NCI-H510A (cell line): ENCODE data around the gene LPP.

Experiments
- DNase-seq: peaks from one replicate; lab custom pipeline; 2025; lab: John Stamatoyannopoulos, UW

LPP gene

DNA sequence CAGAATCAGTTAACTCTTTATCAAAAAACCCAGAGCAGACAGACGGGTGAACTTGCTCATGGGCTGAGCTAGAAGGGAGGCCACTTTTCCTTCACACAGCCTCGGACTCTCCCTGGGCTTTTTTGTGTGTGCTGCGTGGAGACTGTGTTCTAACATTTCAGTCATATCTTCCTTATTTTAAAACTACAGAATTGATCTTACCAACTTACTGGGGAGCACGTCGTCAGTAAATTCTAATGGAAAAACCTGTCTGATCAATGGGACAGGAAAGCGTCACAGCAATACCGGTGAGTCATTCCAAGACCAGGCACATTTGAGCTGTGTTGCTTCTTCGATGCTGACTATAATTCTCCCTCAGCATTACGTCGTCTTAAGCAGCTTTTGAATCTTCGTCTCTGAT is 145.1 kb downstream of the LPP start:
- DNase-seq, result no peak

DNA sequence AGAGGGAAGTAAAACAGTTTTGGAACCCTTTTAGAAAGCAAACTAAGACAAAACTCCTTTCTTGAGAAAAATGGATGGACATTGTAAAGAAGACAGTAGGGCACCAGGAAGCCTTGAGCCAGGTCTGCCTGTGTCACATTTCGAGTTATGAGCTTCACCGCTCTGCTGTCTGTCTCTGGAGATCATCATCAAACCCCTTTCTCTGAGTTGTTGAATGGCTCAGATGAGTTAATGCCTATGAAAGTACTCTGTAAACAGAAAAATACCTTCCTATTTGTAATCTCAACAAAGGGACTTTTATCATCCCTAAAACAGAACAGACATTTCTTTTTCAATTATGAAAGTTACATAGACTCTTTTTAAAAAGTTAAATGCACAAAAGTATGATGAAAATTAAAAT is 145.8 kb downstream of the LPP start:
- DNase-seq, result no peak

DNA sequence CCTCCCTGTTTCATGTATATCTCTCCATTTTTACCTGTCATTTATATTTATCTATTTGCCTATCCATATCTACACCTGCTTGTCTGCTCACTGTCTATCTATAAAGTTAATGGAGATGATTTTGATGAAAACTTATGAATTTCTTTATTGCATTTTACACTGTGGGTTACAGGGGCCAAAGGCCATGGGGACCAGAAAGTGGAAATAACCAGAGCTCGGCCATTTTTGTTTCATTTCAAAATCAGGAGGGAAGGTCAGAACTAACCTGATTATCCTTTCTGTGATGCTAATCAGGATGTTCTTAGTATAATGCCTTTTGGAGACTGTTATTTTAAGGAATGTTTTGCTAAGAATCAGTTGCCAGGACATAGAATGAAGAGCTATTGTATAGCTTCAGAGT is 147.2 kb downstream of the LPP start:
- DNase-seq, result no peak

DNA sequence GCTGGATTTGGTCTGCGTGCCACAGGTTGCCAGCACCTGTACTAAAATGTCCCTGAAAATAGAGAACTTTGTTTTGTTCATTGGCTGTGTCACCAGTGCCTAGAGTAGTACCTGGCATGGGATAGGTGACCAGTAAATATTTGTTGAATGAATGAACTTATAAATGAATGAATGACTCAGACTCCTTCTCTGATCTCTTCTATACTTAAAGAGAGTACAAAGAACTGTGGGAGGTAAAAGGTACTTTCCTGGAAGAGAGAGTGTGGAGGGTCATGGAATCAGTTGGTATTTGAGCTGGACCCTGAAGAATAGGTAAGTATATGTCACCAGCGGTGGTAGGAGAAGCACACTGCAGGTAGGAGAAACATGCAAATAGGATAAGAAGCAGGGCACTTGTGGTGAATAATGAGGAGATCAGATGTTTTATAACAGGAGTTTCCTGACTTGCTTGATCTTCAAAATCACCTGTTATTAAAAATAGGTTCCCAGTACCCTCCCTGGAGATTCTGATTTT is 149.4 kb downstream of the LPP start:
- DNase-seq, result no peak

DNA sequence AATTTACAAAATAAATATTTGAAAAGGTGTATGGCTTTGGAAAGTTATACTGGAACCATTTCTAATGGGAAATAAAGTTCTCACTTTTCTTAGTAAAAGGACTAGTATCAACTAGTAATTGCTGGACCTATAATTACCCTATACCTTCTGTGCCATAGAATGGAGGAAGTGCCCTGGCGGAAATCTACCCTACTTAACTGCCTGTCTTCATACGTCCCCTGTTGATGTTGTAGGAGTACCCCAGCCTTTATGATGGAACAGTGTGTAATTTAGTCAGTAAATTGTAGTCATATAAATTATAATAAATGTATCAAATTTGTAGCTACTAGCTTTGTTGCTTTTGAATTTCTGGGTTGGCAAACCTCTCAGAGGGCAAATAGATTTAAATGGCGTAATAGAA is 149.9 kb downstream of the LPP start:
- DNase-seq, result no peak

DNA sequence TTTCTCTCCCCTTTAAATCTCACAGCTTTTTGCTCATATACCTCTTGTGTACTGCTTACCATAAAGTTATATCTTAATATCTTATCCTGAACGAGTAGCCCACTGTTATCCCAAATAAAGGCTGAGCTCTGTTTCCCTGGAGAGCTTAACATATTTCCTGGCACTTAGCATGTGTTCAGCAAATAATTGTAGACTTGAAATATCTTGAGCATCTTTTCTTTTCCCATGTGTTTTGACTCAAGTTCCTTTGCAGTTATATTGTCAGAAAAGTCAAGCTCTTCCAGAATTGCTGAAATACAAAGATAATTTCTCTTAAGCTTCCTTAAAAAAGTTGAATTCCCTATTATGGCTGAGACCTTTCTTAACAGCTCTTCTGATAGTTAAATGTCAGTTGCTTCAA is 150.5 kb downstream of the LPP start:
- DNase-seq, result no peak

DNA sequence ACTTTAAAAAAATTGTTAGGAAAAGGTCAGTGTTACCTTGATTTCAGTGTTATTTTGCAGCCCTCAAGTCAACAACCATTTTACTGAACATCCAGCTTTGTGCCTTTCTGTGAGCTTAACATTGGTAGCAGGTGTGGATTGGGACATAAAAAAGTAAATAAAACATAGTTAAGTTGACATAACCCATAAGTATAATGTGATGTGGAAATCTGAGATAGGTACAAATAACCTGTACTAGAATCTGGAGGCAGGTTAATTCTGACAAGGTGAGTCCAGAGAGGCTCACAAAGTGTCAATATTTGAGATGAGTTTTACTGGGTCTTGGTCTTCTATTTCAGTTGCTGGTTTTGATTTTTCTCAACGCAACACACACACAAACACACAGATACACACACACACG is 151.3 kb downstream of the LPP start:
- DNase-seq, result no peak

DNA sequence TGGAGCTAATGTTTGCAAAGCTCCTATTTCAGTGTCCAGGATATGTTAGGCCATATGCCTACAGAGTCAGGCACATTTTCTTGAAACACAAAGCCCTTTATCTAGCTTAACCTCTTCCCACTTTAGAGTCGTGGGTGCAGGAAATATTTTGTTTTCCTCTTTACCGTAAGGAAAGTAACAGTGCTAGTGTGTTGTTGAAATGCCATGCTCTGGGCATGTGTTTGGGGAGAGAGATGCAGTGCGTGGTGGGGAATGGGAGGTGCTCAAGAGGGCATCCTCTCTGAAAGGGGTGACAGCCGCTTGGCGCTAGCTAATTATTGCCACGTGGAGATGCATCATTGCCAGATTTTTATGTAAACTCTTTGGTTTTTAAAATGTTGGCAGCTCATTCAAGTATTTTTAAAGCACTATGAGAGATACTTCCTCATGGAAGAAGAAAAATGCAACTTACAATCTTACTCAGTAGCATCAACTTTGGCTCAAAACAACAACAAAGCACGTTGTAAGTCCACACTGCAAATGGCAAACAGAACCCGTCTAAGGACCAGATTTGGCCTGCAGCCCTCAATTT is 152.6 kb downstream of the LPP start:
- no peak for DNase-seq

DNA sequence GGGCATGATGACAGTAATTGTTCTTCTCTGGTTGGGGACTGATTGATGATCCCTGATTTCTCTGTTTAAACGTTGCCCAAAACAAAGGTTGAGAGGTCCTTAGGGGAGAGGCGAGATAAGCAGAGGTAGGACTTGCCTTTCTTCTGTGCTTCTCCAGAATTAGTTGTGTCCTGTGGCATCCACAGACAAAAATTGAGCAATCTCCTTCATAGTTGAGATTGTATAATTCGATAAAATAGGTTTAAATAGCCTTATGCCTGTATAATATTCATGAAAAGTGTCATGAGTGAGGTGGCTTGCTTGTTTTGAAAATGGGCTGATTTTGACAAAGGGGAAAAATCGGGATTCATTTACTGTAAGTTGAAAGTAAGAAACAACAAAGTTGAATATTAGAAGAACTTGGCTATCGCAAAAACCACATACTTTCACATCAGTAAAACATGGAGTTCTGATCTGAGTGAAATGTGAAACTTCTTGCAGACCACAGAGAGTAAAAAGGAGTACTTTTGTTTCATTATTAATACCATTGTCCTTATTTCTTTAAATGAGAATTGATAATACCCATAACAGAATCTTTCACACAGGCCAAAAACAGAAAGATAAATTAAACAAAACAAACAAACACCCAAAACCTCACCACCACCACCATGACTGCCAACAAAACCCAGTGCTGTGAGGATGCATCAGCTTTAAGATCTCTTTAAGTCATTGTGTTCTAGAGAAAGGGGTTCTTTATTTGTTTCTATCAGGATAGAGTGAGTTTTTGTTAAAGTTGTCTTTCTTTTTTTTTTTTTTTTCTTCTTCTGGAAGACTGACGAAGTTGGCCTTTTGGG is 155.7 kb downstream of the LPP start:
- no peak for DNase-seq

DNA sequence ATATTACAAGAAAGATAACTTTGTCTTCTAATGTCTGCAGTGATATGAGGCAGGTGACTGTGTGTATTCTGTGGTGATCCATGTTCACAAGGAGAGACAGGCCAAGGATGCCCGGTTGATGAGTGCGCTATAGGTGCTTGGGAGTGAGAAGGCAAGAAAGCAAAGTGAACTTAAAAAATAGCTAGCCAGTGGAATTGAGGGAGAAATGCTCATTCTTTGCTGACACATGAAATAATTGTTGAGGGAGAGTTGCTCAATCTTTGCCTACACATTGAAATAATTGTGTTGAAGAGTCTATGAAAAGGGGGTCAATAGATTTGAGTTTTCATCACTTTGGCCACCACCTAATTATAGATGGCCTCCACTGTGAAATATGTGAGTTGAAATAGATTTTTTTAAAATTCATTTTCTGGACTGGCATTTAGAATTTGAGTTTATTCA is 156.3 kb downstream of the LPP start:
- DNase-seq, result no peak

DNA sequence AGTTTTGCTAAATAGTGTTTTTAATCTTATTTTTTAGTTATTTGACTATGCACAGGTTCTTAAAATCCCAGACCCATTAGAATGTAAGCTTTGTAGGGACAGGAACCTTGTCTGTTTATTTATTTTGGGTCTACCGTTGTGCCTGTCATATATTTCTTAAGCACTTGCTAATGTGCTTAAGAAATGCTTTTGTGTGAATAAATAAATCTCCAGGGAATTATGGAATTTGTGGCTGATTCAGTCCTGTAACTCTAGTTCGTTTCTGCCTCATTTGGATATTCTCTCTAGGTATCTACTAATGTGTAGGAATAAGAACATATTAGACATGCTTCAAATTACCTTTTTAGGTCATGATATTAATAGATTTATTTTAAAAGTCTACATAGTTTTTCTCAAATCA is 161.6 kb downstream of the LPP start:
- no peak for DNase-seq

DNA sequence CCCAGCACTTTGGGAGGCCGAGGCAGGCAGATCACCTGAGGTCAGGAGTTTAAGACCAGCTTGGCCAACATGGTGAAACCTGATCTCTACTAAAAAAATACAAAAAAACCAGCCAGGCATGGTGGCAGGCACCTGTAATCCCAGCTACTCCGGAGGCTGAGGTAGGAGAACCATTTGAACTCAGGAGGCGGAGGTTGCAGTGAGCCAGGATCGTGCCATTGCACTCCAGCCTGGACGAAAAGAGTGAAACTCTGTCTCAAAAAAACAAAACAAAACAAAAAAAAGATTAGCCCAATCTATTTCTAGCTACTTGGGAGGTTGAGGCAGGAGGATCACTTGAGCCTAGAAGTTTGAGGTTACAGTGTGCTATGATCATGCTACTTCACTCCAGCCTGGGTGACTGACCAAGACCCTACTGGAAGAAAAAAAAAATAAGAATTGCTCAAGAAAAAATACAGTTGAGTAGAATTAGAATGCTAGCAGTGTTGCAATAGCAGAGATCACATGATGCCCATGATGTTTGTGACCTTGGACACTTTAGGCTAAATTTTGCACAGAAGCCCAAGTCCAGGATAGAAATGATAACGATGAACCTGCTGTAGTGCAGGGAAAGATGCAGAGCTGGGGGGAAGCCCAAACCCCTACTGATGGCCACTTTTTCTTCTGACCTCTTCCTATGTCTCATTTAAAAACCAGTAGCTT is 162.2 kb downstream of the LPP start:
- DNase-seq, result no peak

DNA sequence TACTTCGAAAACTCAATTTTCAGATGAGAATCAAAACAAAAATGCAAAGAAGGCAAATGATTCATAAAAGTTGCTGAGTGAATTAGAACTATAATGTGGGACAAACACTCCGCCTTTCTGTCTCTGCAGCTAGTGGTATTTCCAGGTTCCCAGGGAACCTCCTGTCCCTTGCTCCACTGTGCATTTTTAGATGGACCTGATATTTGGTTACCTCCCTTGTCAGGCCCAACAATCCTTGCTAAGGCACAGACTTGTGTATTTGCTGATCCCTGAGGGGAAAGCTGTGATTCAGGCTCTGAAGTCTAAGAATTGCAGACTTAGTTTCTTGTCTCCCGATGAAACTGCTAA is 162.7 kb downstream of the LPP start:
- DNase-seq, result no peak

DNA sequence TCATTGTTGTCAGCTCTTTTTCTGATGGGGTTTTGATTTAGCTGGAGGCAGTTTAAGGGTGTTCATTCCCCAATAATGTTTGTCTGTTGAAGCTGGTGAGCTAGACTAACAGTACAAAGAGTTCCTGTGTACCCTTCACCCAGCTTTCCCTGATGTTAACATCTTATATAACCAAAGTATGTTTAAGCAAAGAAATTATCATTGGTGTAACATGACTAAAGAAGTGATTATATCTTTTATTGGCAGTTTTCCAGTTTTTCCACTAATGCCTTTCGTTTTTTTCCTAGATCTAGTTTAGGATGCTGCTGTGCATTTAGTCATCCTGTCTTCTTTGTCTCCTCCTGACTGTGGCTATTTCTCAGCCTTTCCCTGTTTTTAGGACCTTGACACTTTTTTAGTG is 165.6 kb downstream of the LPP start:
- DNase-seq, result no peak

DNA sequence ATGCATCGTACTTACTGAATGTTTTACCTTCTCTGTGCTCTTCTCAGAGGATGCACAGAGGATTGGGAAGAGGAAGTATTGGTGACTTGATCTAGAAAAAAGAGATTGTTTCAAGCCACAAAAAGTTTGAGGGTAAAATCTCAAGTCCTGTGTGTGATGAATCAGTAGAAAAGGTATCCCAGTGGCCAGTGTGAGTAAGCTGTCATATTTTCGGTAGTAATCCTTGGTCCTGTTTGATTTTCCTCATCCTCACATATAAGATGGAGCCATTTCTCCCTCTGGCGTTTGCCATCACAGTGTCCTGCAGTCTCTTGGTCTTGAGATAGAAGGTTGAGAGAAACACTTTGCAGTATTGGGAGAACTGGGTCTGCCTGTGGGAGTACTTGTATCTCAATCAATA is 166.8 kb downstream of the LPP start:
- DNase-seq, result no peak

DNA sequence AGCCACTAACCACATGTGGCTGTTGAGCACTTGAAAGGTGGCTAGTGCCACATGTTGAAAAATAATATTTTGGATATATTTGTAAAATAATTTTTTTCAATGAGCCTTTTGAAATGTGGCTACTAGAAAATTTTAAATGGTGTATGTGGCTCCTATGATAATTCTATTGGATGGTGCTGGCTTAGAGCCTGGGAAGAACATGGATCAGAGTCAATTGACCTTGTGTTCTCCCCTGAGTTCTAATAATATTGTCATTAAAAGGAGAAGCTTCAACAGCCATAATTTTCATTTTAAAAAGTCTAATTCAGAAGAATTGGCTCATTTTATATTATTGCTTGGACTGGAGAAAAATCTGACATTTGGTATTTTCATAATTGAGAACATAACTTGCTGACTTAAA is 167.3 kb downstream of the LPP start:
- no peak for DNase-seq

DNA sequence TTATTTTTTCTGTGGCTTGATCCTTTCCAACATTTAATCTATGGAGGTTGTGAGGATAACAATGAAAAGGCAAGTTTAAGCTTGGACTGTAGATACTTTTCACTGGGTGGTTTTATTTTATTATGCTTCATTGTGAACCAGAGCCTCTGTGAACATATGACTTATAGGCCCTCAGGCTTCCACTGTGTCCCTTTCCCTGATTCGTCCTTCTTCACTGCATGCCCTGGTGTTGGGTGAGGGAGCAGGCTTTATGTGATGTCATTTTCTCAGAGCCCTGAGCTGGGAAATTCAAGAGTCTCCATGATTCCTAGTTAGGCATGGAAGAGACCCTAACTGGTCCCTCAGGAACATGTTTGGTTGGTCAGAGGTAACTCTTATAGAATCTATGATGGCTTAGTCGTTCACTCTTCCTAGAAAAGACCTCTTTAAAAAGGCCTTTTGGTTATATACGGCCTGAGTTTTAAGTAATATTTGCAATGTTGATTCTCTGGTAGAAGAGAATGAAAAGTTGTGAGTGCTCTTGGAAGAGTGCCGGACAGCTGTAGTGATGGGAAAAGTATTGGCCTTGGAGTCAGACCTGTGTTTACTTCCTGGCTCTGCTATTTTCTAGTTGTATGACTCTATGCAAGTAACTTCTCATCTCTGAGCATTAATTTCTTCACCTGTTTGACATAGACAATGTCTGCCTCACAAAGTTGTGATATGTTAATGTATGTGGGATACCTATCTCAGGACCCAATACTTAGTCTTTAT is 168.4 kb downstream of the LPP start:
- DNase-seq, result no peak

DNA sequence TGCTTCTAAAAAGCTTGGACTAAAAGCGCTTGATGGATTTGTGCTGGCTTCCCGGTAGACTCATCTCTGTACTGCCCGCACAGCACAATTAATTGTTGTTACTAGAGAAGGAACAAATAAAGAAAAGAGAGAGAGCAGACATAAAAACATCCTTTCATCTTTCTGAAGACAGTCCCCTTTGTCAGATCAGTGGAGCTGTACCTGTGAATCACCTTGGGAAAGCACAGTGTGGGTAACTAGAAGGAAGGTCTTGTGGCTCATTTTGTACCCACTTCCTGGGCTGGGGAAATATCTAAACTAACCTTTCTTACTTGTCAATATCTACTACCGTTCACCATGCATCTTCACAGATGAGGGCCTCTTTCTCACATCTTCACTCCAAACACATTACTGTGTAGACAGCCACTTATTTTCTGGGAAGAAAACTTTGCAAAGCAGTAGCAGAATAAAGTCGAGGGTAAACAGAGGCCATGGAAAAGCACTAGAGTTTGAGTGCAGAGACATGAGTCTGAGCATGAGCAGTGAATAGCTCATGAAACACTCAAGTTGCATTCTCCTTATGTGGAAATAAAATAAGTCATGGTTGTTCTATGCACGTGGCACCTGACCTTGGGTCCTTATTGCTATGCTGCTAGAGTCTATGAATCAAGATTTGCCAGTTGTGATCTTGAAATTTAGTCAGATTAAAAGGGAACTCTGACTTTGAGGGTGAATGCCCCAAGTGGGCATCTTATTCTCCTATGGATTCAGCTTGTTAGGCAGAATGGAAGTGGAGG is 169.3 kb downstream of the LPP start:
- no peak for DNase-seq

DNA sequence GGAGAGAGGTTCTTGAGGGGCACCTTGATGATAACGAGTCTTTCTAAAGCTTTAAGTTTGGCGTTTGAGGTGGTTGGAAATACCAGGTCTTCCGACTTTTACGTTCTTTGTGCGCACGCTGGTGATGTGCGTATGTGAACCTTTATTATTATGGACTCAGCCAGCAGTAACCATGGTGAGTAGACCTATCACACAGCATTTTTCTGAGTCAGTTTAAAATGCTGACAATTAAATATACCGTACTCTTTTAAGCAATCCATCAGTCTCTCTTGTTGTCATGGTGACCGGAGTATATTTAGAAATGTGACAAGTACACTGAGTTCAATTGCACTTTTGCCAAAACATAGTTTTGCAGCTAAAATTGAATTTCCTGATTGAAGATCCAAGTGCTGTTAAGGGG is 172.2 kb downstream of the LPP start:
- no peak for DNase-seq

DNA sequence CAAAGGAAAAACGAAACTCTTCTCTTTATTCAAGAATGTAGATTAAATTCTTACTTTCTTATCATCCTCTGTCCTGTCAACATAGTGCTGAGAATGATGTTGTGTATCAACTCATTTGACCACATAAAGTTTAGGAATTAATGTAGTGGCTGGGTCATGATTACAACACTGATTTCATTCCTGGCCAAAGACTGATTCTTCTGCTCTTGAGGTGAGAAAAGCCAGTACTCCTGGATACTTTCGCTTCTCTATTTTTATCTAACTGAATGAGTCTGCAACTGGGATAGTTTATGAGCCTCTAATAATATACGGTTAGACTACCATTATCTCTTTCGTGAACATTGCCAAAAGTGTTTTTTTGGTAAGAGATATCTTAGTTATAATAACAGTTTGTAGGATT is 173.0 kb downstream of the LPP start:
- no peak for DNase-seq

DNA sequence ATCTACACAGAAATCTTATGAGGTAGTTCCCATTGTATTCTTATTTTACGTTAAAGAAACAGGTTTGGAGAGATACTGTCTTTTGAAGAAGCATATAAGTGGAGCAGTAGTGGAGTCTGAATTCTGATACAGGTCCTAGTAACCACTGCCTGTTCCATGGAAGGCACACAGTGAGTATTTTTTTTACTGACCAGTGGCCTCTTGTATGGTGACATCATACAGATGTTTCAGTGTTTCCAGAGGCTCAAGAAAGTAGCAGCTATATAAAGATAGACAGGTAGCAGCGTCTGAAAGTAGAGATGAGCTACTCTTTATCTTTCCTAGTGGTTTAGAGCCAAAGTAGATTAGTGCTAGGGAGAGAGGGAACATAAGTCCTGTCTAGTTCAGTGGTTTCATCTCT is 173.5 kb downstream of the LPP start:
- no peak for DNase-seq

DNA sequence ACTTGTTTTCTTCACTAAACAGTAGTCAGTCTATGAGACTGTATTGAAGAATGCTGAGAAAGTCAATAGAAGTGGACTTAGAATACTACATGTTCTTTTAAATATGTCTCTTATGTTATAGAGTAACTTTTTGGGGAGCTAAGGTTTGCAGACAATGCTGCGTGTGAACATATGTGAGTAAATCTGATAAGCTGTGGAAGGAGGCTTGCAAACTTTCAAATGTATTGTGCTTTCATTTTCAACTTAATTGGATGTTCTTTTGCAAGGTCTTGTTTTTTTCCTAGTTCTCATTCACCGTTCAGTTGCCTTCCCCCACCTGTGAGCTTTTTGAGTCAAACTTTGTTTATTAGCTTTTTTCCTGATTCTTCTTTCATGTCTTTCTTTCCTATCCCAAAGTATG is 176.2 kb downstream of the LPP start:
- no peak for DNase-seq
